Liver (tissue), 3 donors: ENCODE results near the gene OSBPL9.

Experiments used
- RAD21 ChIP-seq, 2 donors: IDR thresholded peaks; 2 replicates each; pipeline ENCODE4 v1.6.1; 2016; ENCODE audit warnings: antibody characterized with exemption in 2 of 2, mild to moderate bottlenecking in 2 of 2
- SP1 ChIP-seq: IDR thresholded peaks from 2 replicates; pipeline ENCODE4 v1.6.1; 2018; ENCODE audit warnings: antibody characterized with exemption, mild to moderate bottlenecking
- YY1 ChIP-seq: IDR thresholded peaks from 2 replicates; pipeline ENCODE4 v1.6.1; 2016; ENCODE audit warnings: antibody characterized with exemption, mild to moderate bottlenecking
- TF ChIP-seq, protein P1 (sequence below): fragments of 150-350 bp; IDR thresholded peaks from 2 replicates; pipeline ENCODE4 v1.5.1; 2017; ENCODE audit warnings: improper control_type of control experiment, low read depth, low read length; ENCODE audit not compliant: missing input control
- TF ChIP-seq, protein P2 (sequence below): IDR thresholded peaks from 2 replicates; pipeline ENCODE4 v1.6.1; 2016; ENCODE audit warnings: antibody characterized with exemption
- TF ChIP-seq, protein P3 (sequence below): IDR thresholded peaks from 2 replicates; pipeline ENCODE4 v1.6.1; 2016; ENCODE audit warnings: antibody characterized with exemption
- donor health status: healthy.
- donor health status: healthy.

DNA sequence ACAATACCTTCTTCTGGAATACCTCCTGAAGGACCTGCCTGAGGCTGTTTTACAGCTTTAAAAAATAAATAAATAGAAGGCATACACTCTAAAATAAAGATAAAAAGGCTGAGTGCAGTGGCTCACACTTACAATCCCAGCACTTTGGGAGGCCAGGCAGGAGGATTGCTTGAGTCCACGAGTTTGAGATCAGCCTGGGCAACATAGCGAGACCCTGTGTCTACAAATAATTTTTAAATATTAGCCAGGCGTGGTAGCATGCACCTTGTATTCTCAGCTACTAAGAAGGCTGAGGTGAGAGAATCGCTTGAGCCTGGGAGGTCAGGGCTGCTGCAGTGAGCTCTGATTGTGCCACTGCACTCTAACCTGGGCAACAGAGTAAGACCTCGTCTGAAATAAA is 75.0 kb downstream of the OSBPL9 start:
- TF ChIP-seq, protein P1, sequence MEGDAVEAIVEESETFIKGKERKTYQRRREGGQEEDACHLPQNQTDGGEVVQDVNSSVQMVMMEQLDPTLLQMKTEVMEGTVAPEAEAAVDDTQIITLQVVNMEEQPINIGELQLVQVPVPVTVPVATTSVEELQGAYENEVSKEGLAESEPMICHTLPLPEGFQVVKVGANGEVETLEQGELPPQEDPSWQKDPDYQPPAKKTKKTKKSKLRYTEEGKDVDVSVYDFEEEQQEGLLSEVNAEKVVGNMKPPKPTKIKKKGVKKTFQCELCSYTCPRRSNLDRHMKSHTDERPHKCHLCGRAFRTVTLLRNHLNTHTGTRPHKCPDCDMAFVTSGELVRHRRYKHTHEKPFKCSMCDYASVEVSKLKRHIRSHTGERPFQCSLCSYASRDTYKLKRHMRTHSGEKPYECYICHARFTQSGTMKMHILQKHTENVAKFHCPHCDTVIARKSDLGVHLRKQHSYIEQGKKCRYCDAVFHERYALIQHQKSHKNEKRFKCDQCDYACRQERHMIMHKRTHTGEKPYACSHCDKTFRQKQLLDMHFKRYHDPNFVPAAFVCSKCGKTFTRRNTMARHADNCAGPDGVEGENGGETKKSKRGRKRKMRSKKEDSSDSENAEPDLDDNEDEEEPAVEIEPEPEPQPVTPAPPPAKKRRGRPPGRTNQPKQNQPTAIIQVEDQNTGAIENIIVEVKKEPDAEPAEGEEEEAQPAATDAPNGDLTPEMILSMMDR: no peak
- TF ChIP-seq, protein P2, sequence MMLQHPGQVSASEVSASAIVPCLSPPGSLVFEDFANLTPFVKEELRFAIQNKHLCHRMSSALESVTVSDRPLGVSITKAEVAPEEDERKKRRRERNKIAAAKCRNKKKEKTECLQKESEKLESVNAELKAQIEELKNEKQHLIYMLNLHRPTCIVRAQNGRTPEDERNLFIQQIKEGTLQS: no peak
- TF ChIP-seq SP1 (no peak), RAD21 (IDR thresholded peaks at IDR 0.05) (no peak), YY1 (no peak)
- TF ChIP-seq, protein P3, sequence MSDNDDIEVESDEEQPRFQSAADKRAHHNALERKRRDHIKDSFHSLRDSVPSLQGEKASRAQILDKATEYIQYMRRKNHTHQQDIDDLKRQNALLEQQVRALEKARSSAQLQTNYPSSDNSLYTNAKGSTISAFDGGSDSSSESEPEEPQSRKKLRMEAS: no peak
